ENCODE results near the gene PRPF19. TPM values are rescaled to one million over a fixed set of nuclear protein-coding genes. Genes with fewer than 3 reads are reported as not detected.

PRPF19 gene
- total and polyA plus RNA-seq, 3 donors from 2014 or later = 71.6 to 109 (median 79.8) TPM

DNA sequence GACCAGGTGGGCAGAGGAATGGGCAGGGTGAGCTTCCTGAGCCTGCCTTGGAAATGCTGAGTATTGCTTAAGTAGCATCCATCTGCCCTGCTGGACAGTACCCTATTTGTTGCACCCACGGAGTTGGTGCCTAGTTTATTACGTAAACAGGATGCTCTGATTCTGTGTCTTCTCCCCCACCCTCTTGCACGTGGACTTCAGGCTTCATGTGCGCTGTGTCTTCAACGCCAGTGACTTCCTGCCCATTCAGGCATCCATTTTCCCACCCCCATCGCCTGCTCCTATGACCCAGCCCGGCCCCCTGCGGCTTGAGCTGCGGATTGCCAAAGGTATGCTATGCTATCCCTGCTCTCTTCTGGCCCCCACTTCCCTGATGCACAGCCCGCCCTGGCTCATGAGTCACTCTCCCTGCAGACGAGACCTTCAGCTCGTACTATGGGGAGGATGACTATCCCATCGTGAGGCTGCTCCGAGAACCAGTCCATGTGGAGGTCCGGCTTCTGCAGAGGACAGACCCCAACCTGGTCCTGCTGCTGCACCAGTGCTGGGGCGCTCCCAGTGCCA lies 33.3 kb downstream of the PRPF19 start:
- Histone ChIP-seq H3K27me3 (no peaks in the 10 kb centered on the region), H3K36me3 (ENCODE audit: low read depth, missing control alignments) (no peaks in the 10 kb centered on the region), H3K27ac (no peak overlapping the region), H3K9me3 (no peaks in the 10 kb centered on the region), H3K4me1 (peaks cover 28% of the 10 kb centered on the region), H3K4me3 (no peak overlapping the region)
- intact Hi-C loops (cut with DNase I; ENCODE audit: low total_unique reads) = no loop called here
- 79 to 86% methylated on average over 16 of the region's 16 CpGs for WGBS, 2 donors
- DNase-seq = no peak
- TF ChIP-seq POLR2A (IDR thresholded peaks at IDR 0.05) = no peak
- TF ChIP-seq, protein P1, sequence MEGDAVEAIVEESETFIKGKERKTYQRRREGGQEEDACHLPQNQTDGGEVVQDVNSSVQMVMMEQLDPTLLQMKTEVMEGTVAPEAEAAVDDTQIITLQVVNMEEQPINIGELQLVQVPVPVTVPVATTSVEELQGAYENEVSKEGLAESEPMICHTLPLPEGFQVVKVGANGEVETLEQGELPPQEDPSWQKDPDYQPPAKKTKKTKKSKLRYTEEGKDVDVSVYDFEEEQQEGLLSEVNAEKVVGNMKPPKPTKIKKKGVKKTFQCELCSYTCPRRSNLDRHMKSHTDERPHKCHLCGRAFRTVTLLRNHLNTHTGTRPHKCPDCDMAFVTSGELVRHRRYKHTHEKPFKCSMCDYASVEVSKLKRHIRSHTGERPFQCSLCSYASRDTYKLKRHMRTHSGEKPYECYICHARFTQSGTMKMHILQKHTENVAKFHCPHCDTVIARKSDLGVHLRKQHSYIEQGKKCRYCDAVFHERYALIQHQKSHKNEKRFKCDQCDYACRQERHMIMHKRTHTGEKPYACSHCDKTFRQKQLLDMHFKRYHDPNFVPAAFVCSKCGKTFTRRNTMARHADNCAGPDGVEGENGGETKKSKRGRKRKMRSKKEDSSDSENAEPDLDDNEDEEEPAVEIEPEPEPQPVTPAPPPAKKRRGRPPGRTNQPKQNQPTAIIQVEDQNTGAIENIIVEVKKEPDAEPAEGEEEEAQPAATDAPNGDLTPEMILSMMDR (IDR thresholded peaks at IDR 0.05) = no peak

DNA sequence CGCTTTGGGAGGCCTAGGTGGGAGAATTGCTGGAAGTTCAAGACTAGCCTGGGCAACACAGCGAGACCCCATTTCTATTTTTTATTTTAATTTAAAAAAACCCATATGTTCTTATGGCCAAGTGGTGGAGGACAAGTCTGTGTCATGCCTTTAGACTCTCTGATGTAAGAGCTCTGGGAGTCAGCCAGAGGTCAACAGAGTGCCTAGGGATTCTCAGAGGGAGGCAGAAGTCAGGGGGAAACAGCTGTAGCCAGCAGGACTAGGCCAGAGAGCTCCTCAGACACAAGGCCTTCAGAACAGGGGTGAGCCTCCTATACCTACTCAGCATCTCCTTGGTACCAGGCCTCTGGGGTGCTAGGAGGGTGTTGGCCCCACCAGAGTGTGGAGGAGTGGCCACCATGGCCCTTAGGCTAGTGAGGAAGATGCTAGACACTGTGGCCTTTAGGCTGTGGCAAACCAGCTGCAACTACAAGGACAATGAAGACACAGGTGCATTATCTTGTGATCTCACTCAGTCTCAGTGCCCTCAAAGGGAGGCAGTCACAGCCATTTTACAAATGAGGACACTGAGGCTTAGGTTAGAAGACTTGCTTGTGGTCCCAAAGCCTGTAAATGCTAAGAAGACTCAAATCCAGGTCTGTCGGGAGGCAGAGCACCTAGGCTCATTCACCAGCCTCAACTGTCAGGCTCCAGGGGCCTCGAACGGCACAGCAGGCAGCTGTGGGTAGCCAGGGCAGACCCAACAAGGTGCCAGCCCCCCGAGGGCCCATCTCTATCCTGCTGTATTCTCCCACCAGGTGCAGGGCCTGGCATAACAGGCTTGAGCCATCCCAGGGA lies 34.0 kb downstream of the PRPF19 start:
- H3K9me3 ChIP-seq = no peaks in the 10 kb centered on the region
- intact Hi-C loops (cut with DNase I; ENCODE audit: low total_unique reads) = no loop called here
- H3K27ac ChIP-seq = peak overlapping the region in 1 of 2 donors; percentile 66
- no peak for TF ChIP-seq POLR2A (IDR thresholded peaks at IDR 0.05)
- TF ChIP-seq, protein P1 (IDR thresholded peaks at IDR 0.05) = no peak
- H3K27me3 ChIP-seq = no peaks in the 10 kb centered on the region
- H3K36me3 ChIP-seq (ENCODE audit: low read depth, missing control alignments) = no peaks in the 10 kb centered on the region
- peak; percentile 82 for DNase-seq
- H3K4me3 ChIP-seq = no peak overlapping the region
- 88 to 96% methylated on average over 5 of the region's 6 CpGs for WGBS, 2 donors
- peaks cover 21% of the 10 kb centered on the region for H3K4me1 ChIP-seq

- 84 to 100% methylated on average over 2 to 7 of the region's 7 CpGs for WGBS, 2 donors
- Histone ChIP-seq H3K4me1 (peaks cover 18% of the 10 kb centered on the region), H3K27me3 (no peaks in the 10 kb centered on the region), H3K27ac (peak overlapping the region in 1 of 2 donors; percentile 66), H3K4me3 (no peak overlapping the region), H3K36me3 (ENCODE audit: low read depth, missing control alignments) (no peaks in the 10 kb centered on the region), H3K9me3 (no peaks in the 10 kb centered on the region)
- TF ChIP-seq, protein P1 (IDR thresholded peaks at IDR 0.05) = no peak
- no peak for TF ChIP-seq POLR2A (IDR thresholded peaks at IDR 0.05)
- DNase-seq = no peak
- intact Hi-C loops (cut with DNase I; ENCODE audit: low total_unique reads) = no loop called here
Observed at GRCh38 chr11:60871378-60872061, 34.9 kb downstream of the PRPF19 start.

GRCh38 chr11:60870733-60871377 lies 35.5 kb downstream of the PRPF19 start:
- Histone ChIP-seq H3K27me3 (no peaks in the 10 kb centered on the region), H3K4me1 (peaks cover 18% of the 10 kb centered on the region)
- DNase-seq = peak; percentile 9

More at GRCh38 chr11:60870733-60871377, 35.5 kb downstream of the PRPF19 start:
- Histone ChIP-seq H3K9me3 (no peaks in the 10 kb centered on the region), H3K36me3 (ENCODE audit: low read depth, missing control alignments) (no peaks in the 10 kb centered on the region), H3K27ac (peak overlapping the region; percentile 44 to 66), H3K4me3 (no peak overlapping the region)
- intact Hi-C loops (cut with DNase I; ENCODE audit: low total_unique reads) = no loop called here
- TF ChIP-seq POLR2A (IDR thresholded peaks at IDR 0.05) = no peak
- TF ChIP-seq, protein P1 (IDR thresholded peaks at IDR 0.05) = no peak
- 67 to 83% methylated on average over 9 to 13 of the region's 13 CpGs for WGBS, 2 donors
